SU-DHL-6 (cell line): ENCODE data around the gene PIGP.

Experiments used
- CTCF ChIP-seq: fragments of 200-600 bp; sonication (generic); IDR thresholded peaks from one replicate; pipeline ENCODE4 v1.5.1; 2017; ENCODE audit warnings: antibody characterized with exemption, mild to moderate bottlenecking, low read length, moderate library complexity; ENCODE audit not compliant: insufficient read depth, poor library complexity, severe bottlenecking
- EZH2phosphoT487 ChIP-seq: fragments of 200-600 bp; sonication (generic), shearing (Covaris generic); conservative IDR thresholded peaks from 2 replicates; pipeline ENCODE4 v1.6.1; 2018; ENCODE audit warnings: mild to moderate bottlenecking, antibody characterized with exemption, low read length, moderate library complexity, mixed read lengths

DNA sequence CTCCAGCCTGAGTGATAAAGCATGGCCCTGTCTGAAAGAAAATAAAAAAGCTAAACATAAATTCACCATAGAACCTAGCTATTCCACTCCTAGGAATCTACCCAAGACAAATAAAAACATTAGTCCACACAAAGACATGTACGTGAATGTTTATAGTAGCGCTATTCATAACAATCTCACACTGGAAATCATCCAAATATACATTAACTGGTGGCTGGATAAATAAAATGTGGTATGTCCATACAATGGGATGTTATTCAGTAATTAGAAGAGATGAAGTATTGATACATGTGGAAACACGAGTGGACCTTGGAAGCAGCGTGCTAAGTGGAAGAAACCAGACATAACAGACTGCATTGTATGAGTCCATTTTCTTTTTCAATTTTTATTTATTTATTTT, 36.7 kb downstream of the PIGP start:
- no peak for TF ChIP-seq CTCF
- TF ChIP-seq EZH2phosphoT487 = no peak
